GM12891 (cell line): ENCODE measurements around the gene ARMCX2.

Experiments used
- PAX5 ChIP-seq: IDR thresholded peaks from 2 replicates; pipeline ENCODE4 v1.6.1; 2011; ENCODE audit warnings: low read length, moderate library complexity, mild to moderate bottlenecking; ENCODE audit not compliant: insufficient read depth, severe bottlenecking
- POLR2A ChIP-seq: IDR thresholded peaks from 2 replicates; pipeline ENCODE4 v1.6.1; 2011; ENCODE audit warnings: low read depth, low read length, control low read depth
- POLR2AphosphoS5 ChIP-seq: IDR thresholded peaks from 2 replicates; pipeline ENCODE4 v1.6.1; 2011; ENCODE audit warnings: low read depth, low read length, control low read depth
- POU2F2 ChIP-seq: IDR thresholded peaks from 2 replicates; pipeline ENCODE4 v1.6.1; 2011; ENCODE audit warnings: low read depth, mild to moderate bottlenecking, control low read depth, low read length, moderate library complexity
- SPI1 ChIP-seq: IDR thresholded peaks from 2 replicates; pipeline ENCODE4 v1.6.1; 2011; ENCODE audit warnings: low read depth, low read length, control low read depth
- TAF1 ChIP-seq: IDR thresholded peaks from 2 replicates; pipeline ENCODE4 v1.6.1; 2011; ENCODE audit warnings: low read depth, low read length, control low read depth

DNA sequence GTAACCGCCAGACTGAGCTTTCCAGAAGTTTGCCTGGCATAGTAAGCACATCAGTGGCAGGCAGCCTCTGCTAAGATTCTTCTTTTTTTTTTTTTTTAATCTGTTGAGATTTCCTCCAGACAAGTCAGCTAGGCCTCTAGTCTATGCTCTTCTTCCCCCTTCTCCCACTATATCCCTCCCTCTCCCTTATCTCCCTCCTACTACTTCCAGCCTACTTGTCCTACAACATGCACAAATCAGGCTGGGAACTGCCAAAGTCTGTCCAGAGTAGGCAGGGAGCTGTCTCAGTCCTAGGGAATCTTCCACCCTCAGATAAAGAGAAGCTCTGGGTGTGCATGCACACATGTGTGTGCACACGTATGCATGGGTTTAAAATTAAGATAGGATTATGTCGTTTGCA is 49.7 kb upstream of the ARMCX2 start:
- TF ChIP-seq PAX5: no peak
- TF ChIP-seq POLR2A: no peak
- TF ChIP-seq TAF1: no peak
- TF ChIP-seq POLR2AphosphoS5: no peak
- TF ChIP-seq SPI1: no peak
- TF ChIP-seq POU2F2: no peak
